H1 (cell line): ENCODE data around the gene TMEM132A. TPM values are rescaled to one million over a fixed set of nuclear protein-coding genes. Genes with fewer than 3 reads are reported as not detected.

Experiments
- CTCF ChIA-PET: fragments of 300-600 bp; sonication (Branson Sonifier 250); formaldehyde crosslinking; loops from one replicate; lab custom pipeline; 2021; ENCODE audit not compliant: partially characterized antibody; lab: Charles Lee
- POLR2A ChIA-PET: fragments of 300-600 bp; sonication (Branson Sonifier 250); formaldehyde crosslinking; loops from one replicate; lab custom pipeline; 2021; ENCODE audit warnings: inconsistent platforms; ENCODE audit not compliant: partially characterized antibody; lab: Charles Lee
- DNase-seq, 2 experiments: peaks; one replicate each; pipeline versions ENCODE4 v3.0.0 to v3.0.0-alpha.2; 2010 to 2022; ENCODE audit warnings: low spot score in 2 of 2, low read depth in 1 of 2, mixed read lengths in 1 of 2
- FAIRE-seq: peaks from 2 replicates; lab custom pipeline; 2011; peaks lifted over from hg19 to GRCh38; lab: Jason Lieb, UNC
- H2AFZ ChIP-seq: 2 replicates; pipeline ENCODE4 v1.8.1; 2012; ENCODE audit warnings: low read length, inconsistent platforms
- H2AK5ac ChIP-seq: 2 replicates; pipeline ENCODE4 v1.6.1; 2013; ENCODE audit warnings: low read depth, low read length
- H2BK120ac ChIP-seq: replicated peaks from 2 replicates; pipeline ENCODE3; 2013; ENCODE audit warnings: low read depth, low read length, inconsistent platforms
- H2BK12ac ChIP-seq: 2 replicates; pipeline ENCODE4 v1.6.1; 2013; ENCODE audit warnings: low read depth, low read length
- H2BK15ac ChIP-seq: 2 replicates; pipeline ENCODE4 v1.6.1; 2013; ENCODE audit warnings: low read length
- H2BK20ac ChIP-seq: 2 replicates; pipeline ENCODE4 v1.6.1; 2013; ENCODE audit warnings: low read length
- H2BK5ac ChIP-seq: 2 replicates; pipeline ENCODE4 v1.6.1; 2013; ENCODE audit warnings: low read depth, low read length
- H3K14ac ChIP-seq: 2 replicates; pipeline ENCODE4 v1.6.1; 2013; ENCODE audit warnings: inconsistent platforms; ENCODE audit not compliant: insufficient read length
- H3K18ac ChIP-seq: 2 replicates; pipeline ENCODE4 v1.6.1; 2013; ENCODE audit warnings: low read length; ENCODE audit errors: extremely low read depth
- H3K23ac ChIP-seq: 2 replicates; pipeline ENCODE4 v1.6.1; 2013; ENCODE audit warnings: inconsistent platforms; ENCODE audit not compliant: insufficient read length
- H3K23me2 ChIP-seq: 2 replicates; pipeline ENCODE4 v1.6.1; 2013; ENCODE audit warnings: low read depth, low read length
- H3K27ac ChIP-seq: 2 replicates; pipeline ENCODE4 v1.6.1; 2011; ENCODE audit warnings: low read depth, low read length, inconsistent platforms
- H3K27me3 ChIP-seq, 4 experiments: replicated peaks in 1 of 4; 1 replicate in 1 of 4; 2 replicates in 3 of 4; pipeline versions ENCODE4 v1.6.1 to v1.8.1; 2011 to 2013; ENCODE audit warnings: low read length in 3 of 4, mild to moderate bottlenecking in 3 of 4, inconsistent platforms in 2 of 4, mixed read lengths in 2 of 4, moderate library complexity in 1 of 4; ENCODE audit not compliant: control insufficient read depth in 3 of 4, insufficient read depth in 3 of 4; ENCODE audit errors: extremely low read depth in 1 of 4
- H3K36me3 ChIP-seq, 4 experiments: 2 replicates each; pipeline versions ENCODE4 v1.6.1 to v1.8.1; 2011 to 2013; ENCODE audit warnings: mild to moderate bottlenecking in 4 of 4, low read length in 3 of 4, moderate library complexity in 2 of 4, control low read depth in 1 of 4, inconsistent platforms in 1 of 4; ENCODE audit not compliant: insufficient read depth in 4 of 4, control insufficient read depth in 2 of 4
- H3K4ac ChIP-seq: replicated peaks from 2 replicates; pipeline ENCODE3; 2013; ENCODE audit warnings: low read length, low read depth, mixed read lengths, inconsistent platforms; ENCODE audit not compliant: insufficient read length
- H3K4me1 ChIP-seq, 4 experiments: replicated peaks in 1 of 4; 1 replicate in 1 of 4; 2 replicates in 3 of 4; pipeline versions ENCODE4 v1.6.1 to v1.8.1; 2011 to 2013; ENCODE audit warnings: low read length in 3 of 4, inconsistent platforms in 2 of 4, mixed read lengths in 1 of 4; ENCODE audit not compliant: insufficient read depth in 4 of 4, control insufficient read depth in 3 of 4
- H3K4me2 ChIP-seq, 2 experiments: 2 replicates each; pipeline versions ENCODE4 v1.6.1 to v1.8.1; 2011 to 2013; ENCODE audit warnings: low read depth in 2 of 2, low read length in 2 of 2, control low read depth in 1 of 2, inconsistent platforms in 1 of 2, mild to moderate bottlenecking in 1 of 2; ENCODE audit not compliant: insufficient read depth in 1 of 2
- H3K4me3 ChIP-seq, 4 experiments: fragments of 200-600, 300-600 bp in 1 of 4; sonication (generic), shearing (Covaris generic), sonication (Bioruptor Twin) in 1 of 4; 2 replicates each; pipeline versions ENCODE4 v1.5.1 to v1.8.1; 2011 to 2016; ENCODE audit warnings: low read length in 4 of 4, low read depth in 3 of 4, control low read depth in 2 of 4, inconsistent platforms in 2 of 4, mild to moderate bottlenecking in 2 of 4, mixed read lengths in 1 of 4, moderate library complexity in 1 of 4; ENCODE audit not compliant: insufficient read depth in 2 of 4; ENCODE audit errors: extremely low read depth in 1 of 4
- H3K56ac ChIP-seq: replicated peaks from 2 replicates; pipeline ENCODE3; 2013; ENCODE audit warnings: low read depth, mild to moderate bottlenecking, mixed read lengths, low read length, inconsistent platforms; ENCODE audit not compliant: insufficient read length
- H3K79me1 ChIP-seq: 2 replicates; pipeline ENCODE4 v1.6.1; 2013; ENCODE audit warnings: low read depth, low read length, control low read depth
- H3K79me2 ChIP-seq, 2 experiments: 2 replicates each; pipeline versions ENCODE4 v1.6.1 to v1.8.1; 2012 to 2013; ENCODE audit warnings: low read length in 2 of 2, mild to moderate bottlenecking in 2 of 2, inconsistent platforms in 1 of 2; ENCODE audit not compliant: insufficient read depth in 2 of 2, control insufficient read depth in 1 of 2
- H3K9ac ChIP-seq, 4 experiments: replicated peaks in 1 of 4; 1 replicate in 1 of 4; 2 replicates in 3 of 4; pipeline versions ENCODE4 v1.6.1 to v1.8.1; 2011 to 2013; ENCODE audit warnings: low read depth in 3 of 4, low read length in 3 of 4, control low read depth in 2 of 4, mild to moderate bottlenecking in 2 of 4, moderate library complexity in 2 of 4, inconsistent platforms in 1 of 4; ENCODE audit errors: extremely low read depth in 1 of 4
- H3K9me3 ChIP-seq, 2 experiments: 2 replicates each; pipeline versions ENCODE4 v1.6.1 to v1.8.1; 2012 to 2013; ENCODE audit warnings: mild to moderate bottlenecking in 2 of 2, moderate library complexity in 2 of 2, control low read depth in 1 of 2, inconsistent platforms in 1 of 2, low read depth in 1 of 2, low read length in 1 of 2, mixed read lengths in 1 of 2; ENCODE audit not compliant: insufficient read depth in 2 of 2
- H4K20me1 ChIP-seq, 2 experiments: replicated peaks in 1 of 2; 2 replicates each; pipeline versions ENCODE3 to v1.8.1; 2011 to 2013; ENCODE audit warnings: inconsistent platforms in 2 of 2, low read length in 2 of 2, mild to moderate bottlenecking in 1 of 2; ENCODE audit not compliant: insufficient read depth in 2 of 2, control insufficient read depth in 1 of 2
- H4K5ac ChIP-seq: 2 replicates; pipeline ENCODE4 v1.6.1; 2013; ENCODE audit warnings: low read length, low read depth, mixed read lengths, inconsistent platforms; ENCODE audit not compliant: insufficient read length
- H4K8ac ChIP-seq: 2 replicates; pipeline ENCODE4 v1.8.0; 2013; ENCODE audit warnings: mild to moderate bottlenecking, moderate library complexity, low read length, inconsistent platforms; ENCODE audit not compliant: insufficient read depth; ENCODE audit errors: extremely low read depth
- H4K91ac ChIP-seq: replicated peaks from 2 replicates; pipeline ENCODE3; 2013; ENCODE audit warnings: low read length, mixed read lengths, inconsistent platforms; ENCODE audit not compliant: insufficient read length
- ASH2L ChIP-seq: fragments of 200-600, 300-600 bp; sonication (generic); IDR thresholded peaks from one replicate; pipeline ENCODE4 v1.7.1; 2017; ENCODE audit warnings: low read length
- TAF7 ChIP-seq: optimal IDR thresholded peaks from 2 replicates; pipeline ENCODE3; 2011; ENCODE audit warnings: low read depth, mild to moderate bottlenecking, inconsistent platforms, low read length, moderate library complexity, borderline replicate concordance
- WGBS, 2 experiments: shearing (Covaris generic) in 1 of 2; methylation state at CpG; one replicate each; pipeline versions ENCODE4 v1.1.6 to v1.1.7; 2013 to 2015; ENCODE audit warnings: low lambda C conversion rate in 2 of 2, mixed read lengths in 2 of 2, inconsistent platforms in 1 of 2, low coverage in 1 of 2, missing lambda C conversion rate in 1 of 2; ENCODE audit not compliant: insufficient replicate concordance in 2 of 2, insufficient coverage in 1 of 2, insufficient read length in 1 of 2; ENCODE audit errors: extremely low coverage in 1 of 2, missing lambda C conversion rate in 1 of 2; 5-methylcytosine and 5-hydroxymethylcytosine counted together
- polyA plus RNA-seq, 7 experiments: library from polyadenylated mRNA; depleted of rRNA in 3 of 7; stranded (reverse) in 5 of 7; unstranded in 2 of 7; fragments of >200 nt in 5 of 7; fragments of 200-250 nt in 2 of 7; gene quantifications; 1 replicate in 5 of 7; 2 replicates in 1 of 7; 4 replicates in 1 of 7; pipeline versions ENCODE4 v1.2.1 to v1.2.3, GENCODE V29; 2011 to 2013; ENCODE audit warnings: missing spikeins in 2 of 7, mixed read lengths in 2 of 7
- total RNA-seq: library from RNA; stranded (reverse); fragmentation: NEBNext Ultra II Directional; extraction: Animal tissue kit (Norgen Biotek cat#: 25700); gene quantifications from 2 replicates; pipeline ENCODE4 v1.2.1, GENCODE V29; 2021

TMEM132A gene
- total and polyA plus RNA-seq, 2 of the 8 experiments (the other 6 are each of a cell fraction or from before 2014, with no cell fraction given): 46.6 to 97.9 TPM

GRCh38 chr11:60890696-60891095 lies 33.6 kb upstream of the TMEM132A start:
- no peaks in the 10 kb centered on the region for H3K23me2 ChIP-seq
- H4K20me1 ChIP-seq: peaks cover 0 to 7% of the 10 kb centered on the region in 2 experiments
- TF ChIP-seq TAF7 (no peak), ASH2L (no peak)

More at GRCh38 chr11:60890696-60891095, 33.6 kb upstream of the TMEM132A start:
- Histone ChIP-seq H2AK5ac (no peak overlapping the region), H3K9ac (no peak overlapping the region), H3K79me2 (no peaks in the 10 kb centered on the region), H2BK5ac (no peak overlapping the region), H3K36me3 (peaks cover 5 to 38% (median 23%) of the 10 kb centered on the region in 4 experiments), H3K4ac (no peak overlapping the region), H3K9me3 (no peaks in the 10 kb centered on the region), H3K4me3 (no peak overlapping the region), H2BK20ac (no peak overlapping the region), H2BK12ac (no peak overlapping the region), H2AFZ (no peak overlapping the region), H2BK15ac (no peak overlapping the region), H4K8ac (no peak overlapping the region), H3K23ac (no peak overlapping the region), H3K56ac (no peak overlapping the region), H3K14ac (no peak overlapping the region), H3K27ac (no peak overlapping the region), H3K27me3 (no peaks in the 10 kb centered on the region), H2BK120ac (no peak overlapping the region), H3K4me2 (no peak overlapping the region), H3K79me1 (no peaks in the 10 kb centered on the region; the same call in 1 of the 2 replicates), H3K4me1 (no peaks in the 10 kb centered on the region), H3K18ac (no peak overlapping the region), H4K91ac (no peak overlapping the region), H4K5ac (no peak overlapping the region)
- DNase-seq (no peak), FAIRE-seq (no peak)
- POLR2A ChIA-PET: interaction anchor here (0.7 to 3.9 kb wide), 5 partner anchors 8 to 113 kb away, joined by 3 to 17 read pairs (median 4); partner anchors contain the start of gene TMEM132A
- 91% methylated on average over 5 of the region's 5 CpGs; no CpG with 5 or more reads in 1 of the 2 experiments for WGBS, 2 experiments
- CTCF ChIA-PET: interaction anchor here (1.0 to 23.0 kb wide), 5 partner anchors 7 to 58 kb away, joined by 3 to 522 read pairs (median 16); partner anchors contain the start of gene PRPF19
